HUDEP-2 (cell line): ENCODE results near the gene SEC23IP.
A peak's percentile ranks its signal among the peaks of the same experiment; 100 is the strongest.

Source experiments
- DNase-seq, 76 experiments: peaks; one replicate each; lab custom pipeline; 2025; ENCODE audit not compliant: unreplicated experiment in 76 of 76; lab: John Stamatoyannopoulos, UW

SEC23IP gene

DNA sequence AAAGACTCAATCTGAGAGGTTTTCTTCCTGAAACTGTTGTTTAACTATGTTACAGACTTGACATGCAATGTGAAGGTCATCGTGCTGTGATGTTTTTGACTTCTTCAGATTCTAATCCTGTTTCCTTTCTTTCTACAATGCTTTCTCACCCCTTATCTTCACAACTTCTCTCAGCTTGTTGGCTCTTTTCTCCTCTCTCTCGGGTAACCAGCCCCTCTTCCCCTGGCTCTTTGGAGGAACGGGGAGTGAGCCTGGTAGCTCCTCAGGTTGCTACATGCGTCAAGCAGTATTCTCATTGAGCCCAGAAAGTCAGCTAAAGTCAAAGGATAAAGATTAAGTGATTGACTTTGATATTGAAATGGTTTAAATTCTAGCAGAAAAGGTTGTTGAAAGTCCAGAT lies 40.1 kb downstream of the SEC23IP start:
- no peak for DNase-seq

DNA sequence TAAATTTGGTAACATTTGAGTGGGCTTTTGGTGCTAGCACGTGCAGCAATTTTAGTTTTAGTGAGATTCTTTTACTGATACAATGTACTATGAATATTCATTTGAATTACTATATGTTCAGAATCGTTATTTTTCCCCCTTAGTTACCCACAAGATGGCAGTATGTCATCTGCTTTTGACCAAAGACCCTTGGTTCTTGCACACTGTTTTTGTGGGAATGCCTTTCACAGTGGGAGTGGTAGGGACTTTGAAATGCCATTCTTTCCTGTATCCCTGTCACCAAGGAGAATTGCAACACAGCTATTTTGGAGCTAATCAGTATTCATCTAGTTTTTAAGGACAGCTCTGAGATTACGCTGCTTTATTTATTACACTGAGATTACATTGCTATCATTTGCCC lies 40.6 kb downstream of the SEC23IP start:
- peak in 1 of 76 experiments; percentile 7 for DNase-seq

- no peak for DNase-seq
Measured at GRCh38 chr10:119940487-119940886, 48.0 kb downstream of the SEC23IP start.

- no peak for DNase-seq
Measured at GRCh38 chr10:119942973-119943372, 50.4 kb downstream of the SEC23IP start.

DNA sequence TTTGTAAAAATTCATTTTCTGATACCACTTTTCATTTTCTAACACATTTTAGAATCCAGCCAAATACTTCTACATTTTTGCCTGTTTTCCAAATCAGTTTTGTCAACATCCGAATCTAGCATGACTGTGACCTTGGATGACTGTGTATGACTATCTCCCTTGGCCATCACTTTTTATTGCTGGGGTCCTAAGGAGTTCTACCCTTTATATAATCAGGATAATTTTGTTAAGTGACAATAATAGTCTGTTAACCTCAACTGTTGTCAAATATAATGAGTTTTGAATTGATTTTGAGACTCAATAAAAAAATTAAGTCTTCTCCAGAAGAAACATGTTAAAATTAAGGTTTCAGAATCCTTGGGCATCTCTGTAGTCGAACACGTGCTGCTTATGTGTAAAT lies 53.3 kb downstream of the SEC23IP start:
- DNase-seq, result no peak

DNA sequence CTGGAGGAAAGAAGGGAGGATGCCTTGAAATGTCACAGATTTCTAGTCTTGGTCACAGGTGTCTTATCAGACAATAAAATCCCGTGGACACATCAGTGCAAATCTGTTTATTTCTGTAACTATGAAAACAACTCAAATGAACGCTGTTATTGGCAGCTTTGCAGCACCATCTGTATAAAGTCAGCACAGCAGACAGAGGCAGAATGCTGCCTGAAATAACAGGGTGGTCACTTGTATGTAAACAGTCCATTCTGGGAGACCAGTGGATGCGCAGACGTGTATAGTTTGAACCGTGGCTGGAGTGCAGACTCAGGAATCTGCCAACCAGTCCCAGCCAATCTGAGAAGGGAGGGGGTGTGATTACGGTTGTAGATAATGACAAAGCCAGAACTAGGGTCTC lies 54.8 kb downstream of the SEC23IP start:
- DNase-seq, result no peak

DNA sequence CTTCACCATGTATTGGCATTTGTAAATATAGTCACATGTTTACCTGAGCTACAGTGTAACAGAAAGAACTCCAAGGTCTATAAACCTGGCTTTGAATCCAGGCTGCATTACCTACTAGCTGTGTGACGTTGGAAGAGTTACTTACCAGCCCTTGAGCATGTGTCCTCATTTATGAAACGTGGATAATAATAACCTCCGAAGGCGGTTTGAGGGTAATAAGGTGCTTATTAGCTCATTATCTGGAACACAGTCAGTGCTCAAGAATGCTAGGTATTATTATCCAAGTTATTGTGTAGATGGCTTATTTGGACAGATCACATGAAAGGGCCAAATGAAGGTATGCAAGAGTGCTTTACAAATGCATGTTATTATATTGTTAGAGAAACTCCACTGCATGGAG lies 64.9 kb downstream of the SEC23IP start:
- no peak for DNase-seq

DNA sequence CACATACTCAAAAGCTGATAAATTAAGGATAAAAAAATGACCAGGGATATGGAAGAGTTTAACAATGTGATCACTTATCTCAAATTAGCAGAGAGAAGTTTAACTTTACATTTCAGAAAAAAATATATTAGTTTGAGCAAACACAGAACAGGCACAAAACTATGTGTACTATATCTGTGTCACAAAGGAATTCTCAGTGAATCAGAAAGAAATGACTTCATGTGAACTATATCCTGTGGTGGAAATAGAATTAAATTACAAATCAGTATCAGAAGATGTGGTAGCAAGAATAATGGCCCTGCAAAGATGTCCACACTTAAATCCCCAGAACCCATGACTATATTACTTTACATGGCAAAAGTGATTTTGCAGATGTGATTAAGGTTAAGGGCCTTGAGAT lies 70.3 kb downstream of the SEC23IP start:
- DNase-seq, result no peak

GRCh38 chr10:119967066-119967465 lies 74.5 kb downstream of the SEC23IP start:
- no peak for DNase-seq

- no peak for DNase-seq
Measured at GRCh38 chr10:119969609-119970008, 77.1 kb downstream of the SEC23IP start.

GRCh38 chr10:119970107-119970506 lies 77.6 kb downstream of the SEC23IP start:
- no peak for DNase-seq

GRCh38 chr10:119970963-119971362 lies 78.4 kb downstream of the SEC23IP start:
- no peak for DNase-seq

DNA sequence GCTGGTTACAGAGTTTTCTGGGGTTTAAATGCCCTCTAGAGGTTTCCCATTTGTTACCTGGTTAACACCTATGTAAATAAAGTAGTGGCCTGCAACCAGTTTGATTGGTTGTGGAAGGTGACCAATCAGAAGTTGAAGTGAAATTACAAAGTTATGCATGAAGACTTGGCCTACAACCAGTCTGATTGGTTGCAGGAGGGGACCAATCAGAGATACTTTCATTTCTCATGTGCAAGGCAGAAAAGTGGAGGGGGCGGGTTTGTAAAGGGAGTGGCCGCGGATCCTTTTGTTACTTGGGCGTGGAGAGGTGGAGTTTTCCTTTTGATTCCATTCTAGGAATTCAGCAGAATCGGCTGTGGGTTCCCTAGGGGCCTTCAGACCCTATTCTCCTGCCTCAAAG lies 80.8 kb downstream of the SEC23IP start:
- DNase-seq, result no peak

- DNase-seq, result no peak
Measured at GRCh38 chr10:119976421-119976820, 83.9 kb downstream of the SEC23IP start.

GRCh38 chr10:119980956-119981750 lies 88.6 kb downstream of the SEC23IP start:
- DNase-seq, result no peak

DNA sequence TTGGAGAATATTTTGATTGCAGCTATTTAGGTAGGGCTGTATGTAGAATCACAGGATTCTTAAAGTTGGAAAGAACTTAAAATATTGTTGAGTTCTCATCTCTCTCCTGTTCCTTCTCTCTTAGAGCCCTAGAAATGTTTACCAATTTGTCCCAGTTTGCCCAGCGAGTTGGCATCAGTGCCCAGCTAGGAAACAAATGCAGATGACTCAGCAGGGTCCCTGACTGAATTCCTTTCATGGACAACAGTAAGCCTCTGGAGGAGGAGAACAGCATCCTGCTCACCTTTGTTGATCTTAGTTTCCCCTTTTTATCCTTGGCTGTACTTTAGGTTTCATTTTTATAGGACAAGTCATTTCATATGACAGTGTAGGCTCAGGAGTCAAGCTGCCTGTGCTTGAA lies 89.3 kb downstream of the SEC23IP start:
- no peak for DNase-seq

GRCh38 chr10:119988333-119988732 lies 95.8 kb downstream of the SEC23IP start:
- DNase-seq, result no peak

GRCh38 chr10:119989966-119990365 lies 97.4 kb downstream of the SEC23IP start:
- DNase-seq, result no peak

GRCh38 chr10:119991066-119991465 lies 98.5 kb downstream of the SEC23IP start:
- no peak for DNase-seq

DNA sequence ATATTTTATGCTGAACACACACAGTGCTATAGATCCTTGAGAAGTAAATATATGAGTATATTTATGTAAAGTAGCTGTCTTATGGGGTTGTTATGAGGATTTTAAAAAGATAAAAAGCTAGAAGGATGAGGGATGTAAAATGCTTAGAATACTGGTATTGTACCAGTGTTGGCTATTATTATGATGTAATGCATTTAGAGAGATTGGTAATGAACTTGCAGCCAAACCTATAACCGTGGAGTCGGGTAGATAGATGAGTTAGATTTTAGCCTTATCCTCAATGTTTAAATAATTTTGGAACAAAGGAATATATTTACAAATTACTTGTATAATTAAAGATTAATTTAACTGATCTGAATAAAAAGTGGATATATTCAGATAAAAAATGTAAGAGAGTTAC lies 99.3 kb downstream of the SEC23IP start:
- DNase-seq, result no peak
